ENCODE results near the gene RNF111.

Gene RNF111

GRCh38 chr15:58987491-58988005, at the start of gene RNF111:
Gene RNF111, plus strand, starts transcription at chr15:58987663. Its CDS starts 43,160 bp downstream, at chr15:59030823.
- intact Hi-C loops (cut with DNase I): loop anchor here (2.0 to 10.0 kb wide), 3 partner anchors 55 to 385 kb away; partner anchors contain the start of genes CCNB2, MYO1E and SLTM
- peak; percentile 77 to 97 (median 84) for DNase-seq

DNA sequence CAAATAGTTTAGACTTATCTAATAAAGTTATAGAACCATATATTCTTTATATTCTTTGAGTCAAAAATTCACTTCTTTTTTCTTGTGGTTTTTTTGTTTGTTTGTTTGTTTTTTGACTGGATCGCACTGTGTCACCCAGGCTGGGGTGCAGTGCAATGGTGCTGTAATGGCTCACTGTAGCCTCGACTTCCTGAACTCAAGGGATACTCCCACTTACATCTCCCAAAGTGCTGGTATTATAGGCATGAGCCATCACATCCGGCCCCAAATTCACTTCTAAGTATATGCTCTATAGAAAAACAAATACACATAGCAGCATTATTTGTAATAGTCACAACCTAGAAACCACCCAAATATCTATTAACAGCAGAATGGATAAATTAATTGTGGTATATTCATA, 40.3 kb upstream of the RNF111 start:
- DNase-seq: no peak
- intact Hi-C loops (cut with DNase I): no loop called here

- no peak for DNase-seq
- intact Hi-C loops (cut with DNase I): no loop called here
Measured at GRCh38 chr15:58951388-58952007, 36.0 kb upstream of the RNF111 start.

DNA sequence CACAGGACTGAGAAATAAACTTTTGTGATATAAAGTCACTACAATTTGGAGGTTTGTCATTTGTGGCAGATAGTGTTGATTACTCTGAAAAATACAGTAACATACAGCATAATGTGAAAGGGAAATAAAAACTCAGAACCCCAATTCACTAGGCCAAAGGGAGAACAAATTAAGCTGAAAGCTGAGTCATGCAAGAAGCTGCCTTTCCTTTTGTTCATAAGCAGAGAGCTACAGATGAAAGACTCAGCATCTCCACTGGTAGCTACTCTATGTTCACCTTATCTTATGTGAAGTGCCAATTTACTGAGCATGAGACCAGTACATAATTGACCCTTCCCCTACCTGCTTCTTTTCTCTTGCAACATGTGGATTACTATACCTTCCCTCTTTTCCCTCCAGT, 34.7 kb upstream of the RNF111 start:
- DNase-seq: no peak
- intact Hi-C loops (cut with DNase I): no loop called here

GRCh38 chr15:58957101-58957973, 30.1 kb upstream of the RNF111 start:
- intact Hi-C loops (cut with DNase I): no loop called here
- DNase-seq: peak in 3 of 10 donors; percentile 24 to 52 (median 36)

DNA sequence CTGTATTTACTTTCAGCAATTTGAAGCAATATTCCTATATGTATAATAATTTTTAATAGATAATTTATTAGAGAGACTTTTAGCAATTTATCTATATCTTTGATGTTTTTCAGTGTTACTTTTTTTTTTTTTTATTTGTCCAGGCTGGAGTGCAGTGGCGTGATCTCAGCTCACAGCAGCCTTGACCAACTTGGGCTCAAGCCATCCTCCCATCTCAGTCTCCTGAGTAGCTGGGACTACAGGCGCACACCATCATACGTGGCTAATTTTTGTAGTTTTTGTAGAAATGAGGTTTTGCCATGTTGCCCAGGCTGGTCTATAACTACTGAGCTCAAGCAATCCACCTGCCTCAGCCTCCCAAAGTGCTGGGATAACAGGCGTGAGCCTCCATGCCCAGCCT, 28.7 kb upstream of the RNF111 start:
- no peak for DNase-seq
- intact Hi-C loops (cut with DNase I): no loop called here

DNA sequence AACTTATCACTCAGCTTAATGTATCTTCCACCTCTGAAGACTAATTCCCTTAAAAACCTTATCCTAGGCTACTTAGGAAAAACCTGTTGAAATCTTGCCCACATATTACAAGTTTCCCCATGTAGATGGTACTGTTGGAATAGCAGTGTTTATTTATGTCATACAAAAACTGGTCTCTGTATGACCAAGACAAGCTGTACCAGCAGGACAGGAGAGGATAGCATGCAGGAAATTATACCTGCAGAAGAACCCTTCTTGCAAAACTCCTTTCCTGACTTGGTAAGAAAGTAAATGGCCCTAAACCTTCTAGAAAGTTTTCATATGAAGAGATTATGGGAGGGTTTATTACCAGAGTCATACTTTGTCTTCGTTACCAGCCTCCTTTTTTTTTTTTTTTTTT, 25.3 kb upstream of the RNF111 start:
- intact Hi-C loops (cut with DNase I): no loop called here
- no peak for DNase-seq

- no peak for DNase-seq
- intact Hi-C loops (cut with DNase I): no loop called here
Measured at GRCh38 chr15:58962662-58963565, 24.5 kb upstream of the RNF111 start.

DNA sequence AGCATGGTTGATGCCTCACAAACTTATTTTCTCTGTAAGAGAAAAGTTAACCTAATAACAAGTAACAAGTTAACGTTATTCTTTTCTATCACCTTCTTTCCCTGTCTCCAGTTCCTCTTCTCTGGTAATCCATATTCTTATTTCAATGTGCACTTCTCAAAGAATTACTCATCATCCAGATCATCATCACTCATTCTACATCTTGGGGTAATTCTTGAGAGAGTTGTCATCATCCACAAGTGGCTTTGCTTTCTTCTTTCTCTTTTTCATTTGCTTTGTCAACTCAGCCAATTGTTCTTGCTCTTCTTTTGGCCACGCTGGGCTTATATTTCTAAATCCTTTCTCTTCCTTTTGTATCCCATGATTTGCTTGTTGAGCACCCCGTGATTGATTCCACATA, 20.8 kb upstream of the RNF111 start:
- intact Hi-C loops (cut with DNase I): no loop called here
- DNase-seq: no peak

- intact Hi-C loops (cut with DNase I): no loop called here
- DNase-seq: no peak
Measured at GRCh38 chr15:58967479-58967878, 20.0 kb upstream of the RNF111 start.

DNA sequence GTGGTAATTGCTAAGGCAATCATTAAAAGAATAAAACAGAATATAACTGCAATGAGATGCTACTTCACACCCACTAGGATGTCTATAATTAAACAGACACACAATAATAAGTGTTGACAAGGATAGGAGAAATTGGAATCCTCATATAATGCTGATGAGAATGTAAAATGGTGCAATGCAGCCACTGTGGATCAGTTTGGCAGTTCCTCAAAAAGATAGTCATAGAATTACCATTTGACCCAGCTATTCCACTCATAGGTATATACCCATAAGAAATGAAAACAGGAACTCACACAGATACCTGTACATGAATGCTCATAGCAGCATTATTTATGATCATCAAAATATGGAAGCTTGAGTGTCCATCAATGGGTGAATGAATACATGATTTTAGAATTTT, 9.6 kb upstream of the RNF111 start:
- no peak for DNase-seq
- intact Hi-C loops (cut with DNase I): no loop called here

- intact Hi-C loops (cut with DNase I): loop anchor here (1.0 to 10.0 kb wide), 2 partner anchors 124 to 513 kb away; partner anchors contain the start of gene CCNB2
- no peak for DNase-seq
Measured at GRCh38 chr15:58980351-58980939, 7.0 kb upstream of the RNF111 start.

- intact Hi-C loops (cut with DNase I): loop anchor here (10.0 kb wide), 1 partner anchor 123 kb away; the partner anchor contains the start of gene CCNB2
- no peak for DNase-seq
Measured at GRCh38 chr15:58981808-58982475, 5.5 kb upstream of the RNF111 start.

- intact Hi-C loops (cut with DNase I): loop anchor here (10.0 kb wide), 1 partner anchor 122 kb away; the partner anchor contains the start of gene CCNB2
- no peak for DNase-seq
Measured at GRCh38 chr15:58983261-58983660, 4.2 kb upstream of the RNF111 start.

DNA sequence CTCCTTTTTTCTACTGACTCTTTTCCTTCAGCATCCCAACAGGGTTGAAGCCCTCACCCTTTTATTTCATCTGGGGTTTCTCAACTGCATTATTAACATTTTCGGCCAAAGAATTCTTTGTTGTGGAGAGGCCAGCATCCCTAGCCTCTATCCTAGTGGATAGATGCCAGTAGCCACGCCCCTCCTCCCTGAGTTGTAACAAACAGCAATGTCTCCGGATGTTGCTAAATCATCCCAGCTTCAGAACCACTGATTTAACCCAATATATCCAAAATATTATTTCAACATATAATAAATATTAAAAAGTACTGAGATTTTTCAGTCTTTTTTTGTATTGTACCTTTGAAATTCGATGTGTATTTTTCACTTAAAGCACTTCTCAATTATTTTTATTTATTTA, 2.0 kb upstream of the RNF111 start:
- no peak for DNase-seq
- intact Hi-C loops (cut with DNase I): loop anchor here (5.0 to 10.0 kb wide), 2 partner anchors 119 to 387 kb away; partner anchors contain the start of genes CCNB2 and MYO1E

DNA sequence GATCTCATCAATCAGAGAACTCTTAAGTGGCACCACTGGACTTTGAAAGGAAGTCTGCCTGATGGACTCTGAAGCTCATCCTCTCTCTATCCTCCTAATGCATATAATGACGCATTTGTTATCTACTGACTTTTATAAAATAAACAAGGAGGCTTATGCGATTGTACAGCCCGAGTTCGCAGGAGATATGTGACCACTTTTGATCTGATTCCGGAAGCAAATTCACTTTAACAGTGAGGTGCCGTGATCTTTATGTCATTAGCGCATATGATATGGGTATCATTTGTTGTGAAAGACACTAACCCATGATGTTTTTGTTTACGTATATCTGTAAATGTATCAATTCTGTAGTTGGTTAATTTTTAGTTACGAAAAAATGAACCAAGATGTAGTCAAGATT, 427 bp upstream of the RNF111 start:
- intact Hi-C loops (cut with DNase I): loop anchor here (2.0 to 10.0 kb wide), 3 partner anchors 54 to 385 kb away; partner anchors contain the start of genes CCNB2, MYO1E and SLTM

GRCh38 chr15:58988006-58988785, 733 bp downstream of the RNF111 start:
- intact Hi-C loops (cut with DNase I): loop anchor here (5.0 to 10.0 kb wide), 2 partner anchors 117 to 384 kb away; partner anchors contain the start of genes CCNB2 and MYO1E
- DNase-seq: peak; percentile 27 to 92 (median 55)

More for the DNA sequence above, 427 bp upstream of the RNF111 start:
- DNase-seq: no peak

GRCh38 chr15:58992181-58992580, 4.7 kb downstream of the RNF111 start:
- intact Hi-C loops (cut with DNase I): no loop called here

More at GRCh38 chr15:58992181-58992580, 4.7 kb downstream of the RNF111 start:
- no peak for DNase-seq
